ENCODE measurements around the gene DIS3L2. TPM values are rescaled to one million over a fixed set of nuclear protein-coding genes. Genes with fewer than 3 reads are reported as not detected.

DIS3L2 gene
- total RNA-seq, 2 donors from 2014 or later, result 19.6 to 22.1 TPM

- Histone ChIP-seq H3K27me3 (no peaks in the 10 kb centered on the region), H3K27ac (no peak overlapping the region), H3K36me3 (no peaks in the 10 kb centered on the region), H3K9me3 (no peaks in the 10 kb centered on the region), H3K4me1 (peaks cover 0 to 29% of the 10 kb centered on the region in 2 donors), H3K4me3 (no peak overlapping the region)
- DNase-seq (ENCODE audit: low spot score), result no peak
- TF ChIP-seq CTCF (IDR thresholded peaks at IDR 0.05), result no peak
Measured at GRCh38 chr2:232318169-232318855, 356.8 kb downstream of the DIS3L2 start.

- no peaks in the 10 kb centered on the region for H3K36me3 ChIP-seq
- H3K4me1 ChIP-seq, result peaks cover 0 to 29% of the 10 kb centered on the region in 2 donors
- H3K4me3 ChIP-seq, result no peak overlapping the region
- H3K27ac ChIP-seq, result no peak overlapping the region
- H3K9me3 ChIP-seq, result no peaks in the 10 kb centered on the region
- DNase-seq (ENCODE audit: low spot score), result no peak
- TF ChIP-seq CTCF (IDR thresholded peaks at IDR 0.05), result no peak
- no peaks in the 10 kb centered on the region for H3K27me3 ChIP-seq
Measured at GRCh38 chr2:232319067-232319802, 357.7 kb downstream of the DIS3L2 start.

GRCh38 chr2:232319803-232320442 lies 358.4 kb downstream of the DIS3L2 start:
- no peaks in the 10 kb centered on the region for H3K9me3 ChIP-seq
- DNase-seq (ENCODE audit: low spot score), result no peak
- no peak overlapping the region for H3K27ac ChIP-seq
- no peaks in the 10 kb centered on the region for H3K27me3 ChIP-seq
- H3K36me3 ChIP-seq, result no peaks in the 10 kb centered on the region
- H3K4me1 ChIP-seq, result peaks cover 0 to 27% of the 10 kb centered on the region in 2 donors
- TF ChIP-seq CTCF (IDR thresholded peaks at IDR 0.05), result no peak
- no peak overlapping the region for H3K4me3 ChIP-seq

- no peak for DNase-seq (ENCODE audit: low spot score)
- Histone ChIP-seq H3K27me3 (no peaks in the 10 kb centered on the region), H3K27ac (no peak overlapping the region), H3K4me1 (peaks cover 0 to 23% of the 10 kb centered on the region in 2 donors), H3K4me3 (no peak overlapping the region), H3K9me3 (no peaks in the 10 kb centered on the region), H3K36me3 (no peaks in the 10 kb centered on the region)
- no peak for TF ChIP-seq CTCF (IDR thresholded peaks at IDR 0.05)
Measured at GRCh38 chr2:232320443-232320803, 358.9 kb downstream of the DIS3L2 start.

GRCh38 chr2:232321156-232321816 lies 359.8 kb downstream of the DIS3L2 start:
- DNase-seq (ENCODE audit: low spot score), result no peak
- Histone ChIP-seq H3K27me3 (no peaks in the 10 kb centered on the region), H3K27ac (no peak overlapping the region), H3K4me3 (no peak overlapping the region), H3K4me1 (peaks cover 0 to 15% of the 10 kb centered on the region in 2 donors), H3K9me3 (no peaks in the 10 kb centered on the region), H3K36me3 (no peaks in the 10 kb centered on the region)
- TF ChIP-seq CTCF (IDR thresholded peaks at IDR 0.05), result no peak
